ENCODE measurements around the gene TMEM238. TPM values are rescaled to one million over a fixed set of nuclear protein-coding genes. Genes with fewer than 3 reads are reported as not detected.

The TMEM238 gene
- total RNA-seq, 2 donors from 2014 or later = 7.5 to 11.7 TPM

DNA sequence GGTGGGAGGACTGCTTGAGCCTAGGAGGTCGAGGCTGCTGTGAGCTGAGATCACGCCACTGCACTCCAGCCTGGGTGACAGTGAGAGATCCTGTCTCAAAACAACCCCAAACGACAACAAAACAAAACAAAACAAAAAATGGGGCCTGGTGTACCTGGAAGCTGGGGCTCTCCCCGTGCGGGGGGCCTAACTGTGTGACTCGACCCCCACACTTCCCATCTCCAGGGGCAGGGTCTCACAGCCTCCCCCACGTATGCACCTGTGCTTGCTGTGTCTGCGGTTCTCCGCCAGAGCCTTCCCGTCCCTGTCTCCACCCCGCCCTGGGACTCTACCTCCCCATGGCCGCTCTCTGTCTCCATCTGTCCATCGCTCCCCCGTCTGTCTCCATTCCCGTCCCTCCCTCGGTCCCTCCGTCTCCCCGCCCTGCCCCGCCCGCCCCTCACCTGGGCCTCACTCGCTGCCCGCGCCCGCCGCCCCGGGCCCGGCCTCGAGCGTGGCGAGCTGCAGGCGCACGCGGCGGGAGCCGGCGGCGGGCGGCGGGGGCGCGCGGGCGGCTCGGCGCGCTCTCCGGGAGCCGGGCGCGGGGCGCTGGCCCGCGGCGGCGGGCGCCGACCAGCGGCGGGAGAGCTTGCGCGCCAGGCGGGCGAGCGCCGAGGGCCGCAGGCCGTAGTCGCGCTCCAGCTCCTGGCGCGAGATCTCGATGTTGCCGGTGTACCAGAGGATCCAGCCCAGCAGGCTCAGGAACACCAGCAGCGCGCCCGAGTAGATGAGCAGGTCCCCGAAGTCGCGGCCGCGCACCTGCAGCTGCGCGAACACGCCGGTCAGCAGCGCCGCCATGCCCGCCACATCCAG is 587 bp downstream of the TMEM238 start:
- DNase-seq (peak; percentile 72 to 75), ATAC-seq (replicated peaks in 1 of 2) (peak; percentile 37 to 40)
- H3K27me3 Mint-ChIP-seq (ENCODE audit: low read depth) = no peaks in the 10 kb centered on the region
- H3K9me3 Mint-ChIP-seq = peaks cover 0 to 2% of the 10 kb centered on the region in 2 donors
- peaks cover 55% of the 10 kb centered on the region for H3K4me1 Mint-ChIP-seq (ENCODE audit: low read depth)
- H3K27ac Mint-ChIP-seq = peak overlapping the region; percentile 90
- peak overlapping the region; percentile 91 to 92 for H3K4me3 Mint-ChIP-seq
- H3K36me3 Mint-ChIP-seq (ENCODE audit: insufficient read depth in 2 of 2) = peaks cover 14 to 24% of the 10 kb centered on the region in 2 donors

DNA sequence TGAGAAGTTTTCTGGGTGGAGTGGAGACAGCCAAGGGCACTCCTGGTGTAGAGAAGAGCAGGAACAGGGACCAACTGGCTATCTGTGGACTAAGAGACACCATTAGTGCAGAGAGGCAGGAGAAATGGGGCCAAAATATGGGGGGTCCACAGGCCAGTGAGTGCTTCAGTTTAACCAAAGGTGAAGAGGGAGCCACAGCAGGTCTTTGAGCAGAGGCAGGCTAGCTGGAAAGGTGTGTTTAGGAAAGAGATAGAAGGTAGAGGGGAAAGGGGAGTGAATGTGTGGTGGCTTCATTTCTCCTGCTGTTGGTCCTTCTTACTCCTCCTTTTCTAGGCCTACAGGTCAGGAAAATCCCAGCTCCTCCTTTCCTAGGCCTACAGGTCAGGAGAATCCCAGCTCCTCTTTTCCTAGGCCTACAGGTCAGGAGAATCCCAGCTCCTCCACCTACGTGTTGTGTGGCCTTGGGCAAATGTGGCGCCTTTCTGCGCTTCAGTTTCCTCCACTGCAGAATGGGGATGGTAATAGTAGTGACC is 1.5 kb downstream of the TMEM238 start:
- DNase-seq (no peak), ATAC-seq (replicated peaks in 1 of 2) (no peak)
- H3K27ac Mint-ChIP-seq = no peak overlapping the region
- peaks cover 46% of the 10 kb centered on the region for H3K4me1 Mint-ChIP-seq (ENCODE audit: low read depth)
- peaks cover 14 to 19% of the 10 kb centered on the region in 2 donors for H3K36me3 Mint-ChIP-seq (ENCODE audit: insufficient read depth in 2 of 2)
- peaks cover 0 to 2% of the 10 kb centered on the region in 2 donors for H3K9me3 Mint-ChIP-seq
- H3K4me3 Mint-ChIP-seq = peak overlapping the region; percentile 91 to 92
- H3K27me3 Mint-ChIP-seq (ENCODE audit: low read depth) = no peaks in the 10 kb centered on the region

DNA sequence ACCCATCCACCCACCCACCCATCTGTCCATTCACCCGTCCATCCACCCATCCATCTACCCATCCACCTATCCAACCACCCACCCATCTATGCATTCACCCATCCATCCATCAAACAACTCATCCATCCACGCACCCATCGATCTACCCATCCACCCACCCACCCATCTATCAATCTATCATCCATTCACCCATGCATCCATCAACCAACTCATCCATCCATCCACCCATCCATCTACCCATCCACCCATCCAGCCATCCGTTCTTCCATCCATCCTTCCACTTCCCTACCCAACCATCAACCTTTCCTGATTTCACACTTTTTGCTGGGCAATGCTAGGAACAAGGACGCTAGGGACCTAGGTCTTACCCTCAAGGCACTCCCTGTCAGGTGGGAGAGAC is 2.1 kb downstream of the TMEM238 start:
- H3K4me1 Mint-ChIP-seq (ENCODE audit: low read depth) = peaks cover 41% of the 10 kb centered on the region
- H3K9me3 Mint-ChIP-seq = peaks cover 0 to 2% of the 10 kb centered on the region in 2 donors
- peak overlapping the region; percentile 91 to 92 for H3K4me3 Mint-ChIP-seq
- H3K36me3 Mint-ChIP-seq (ENCODE audit: insufficient read depth in 2 of 2) = peaks cover 14 to 16% of the 10 kb centered on the region in 2 donors
- DNase-seq (no peak), ATAC-seq (replicated peaks in 1 of 2) (no peak)
- no peaks in the 10 kb centered on the region for H3K27me3 Mint-ChIP-seq (ENCODE audit: low read depth)
- no peak overlapping the region for H3K27ac Mint-ChIP-seq

DNA sequence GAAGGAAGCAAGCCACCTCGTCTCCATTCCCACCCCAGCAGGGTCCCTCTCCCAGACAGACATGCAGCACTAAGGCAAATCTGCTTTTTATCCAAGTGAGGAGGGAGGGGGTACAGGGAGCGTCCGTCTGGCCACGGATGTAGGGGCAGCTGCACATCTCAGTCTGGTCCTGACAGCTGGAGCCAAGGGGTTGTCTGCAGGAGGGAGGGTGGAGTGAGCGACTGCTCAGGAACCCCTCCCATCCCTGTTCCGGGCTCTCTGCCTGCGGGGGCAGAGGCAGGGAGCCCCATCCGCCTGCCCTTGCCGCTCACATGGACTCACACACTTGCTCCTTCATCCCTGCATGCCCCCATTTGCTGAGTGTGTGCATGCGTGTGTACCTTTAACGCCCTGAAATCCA is 4.9 kb downstream of the TMEM238 start:
- H3K27me3 Mint-ChIP-seq (ENCODE audit: low read depth) = no peaks in the 10 kb centered on the region
- H3K4me1 Mint-ChIP-seq (ENCODE audit: low read depth) = peaks cover 24% of the 10 kb centered on the region
- no peak overlapping the region for H3K4me3 Mint-ChIP-seq
- no peak overlapping the region for H3K27ac Mint-ChIP-seq
- peaks cover 0 to 2% of the 10 kb centered on the region in 2 donors for H3K9me3 Mint-ChIP-seq
- no peak for ATAC-seq (replicated peaks in 1 of 2)
- no peak for DNase-seq
- peaks cover 5 to 6% of the 10 kb centered on the region in 2 donors for H3K36me3 Mint-ChIP-seq (ENCODE audit: insufficient read depth in 2 of 2)

DNA sequence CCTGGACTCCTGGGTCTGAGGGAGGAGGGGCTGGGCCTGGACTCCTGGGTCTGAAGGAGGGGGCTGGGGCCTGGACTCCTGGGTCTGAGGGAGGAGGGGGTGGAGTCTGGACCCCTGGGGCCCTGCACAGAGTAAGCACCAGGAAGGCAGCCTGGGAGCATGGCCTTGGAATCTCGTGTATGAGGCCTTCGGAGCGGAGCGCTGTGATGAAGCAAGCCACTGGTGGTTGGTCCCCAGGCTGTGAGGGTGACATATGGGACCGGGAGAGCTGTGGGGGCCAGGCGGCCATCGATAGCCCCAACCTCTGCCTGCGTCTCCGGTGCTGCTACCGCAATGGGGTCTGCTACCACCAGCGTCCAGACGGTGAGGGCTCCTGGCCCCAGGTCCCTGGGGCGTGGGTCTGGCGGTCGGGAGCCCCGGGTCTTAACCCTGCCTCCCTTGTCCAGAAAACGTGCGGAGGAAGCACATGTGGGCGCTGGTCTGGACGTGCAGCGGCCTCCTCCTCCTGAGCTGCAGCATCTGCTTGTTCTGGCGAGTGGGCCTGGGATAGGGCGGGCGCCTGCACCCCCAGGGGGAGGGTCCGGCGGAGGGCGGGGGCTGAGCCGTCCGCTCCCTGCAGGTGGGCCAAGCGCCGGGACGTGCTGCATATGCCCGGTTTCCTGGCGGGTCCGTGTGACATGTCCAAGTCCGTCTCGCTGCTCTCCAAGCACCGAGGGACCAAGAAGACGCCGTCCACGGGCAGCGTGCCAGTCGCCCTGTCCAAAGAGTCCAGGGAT is 6.5 kb downstream of the TMEM238 start:
- no peak for ATAC-seq (replicated peaks in 1 of 2)
- Mint-ChIP-seq H3K4me1 (ENCODE audit: low read depth) (peaks cover 20% of the 10 kb centered on the region), H3K9me3 (peaks cover 0 to 2% of the 10 kb centered on the region in 2 donors), H3K4me3 (no peak overlapping the region), H3K36me3 (ENCODE audit: insufficient read depth in 2 of 2) (peaks cover 5 to 6% of the 10 kb centered on the region in 2 donors), H3K27ac (no peak overlapping the region), H3K27me3 (ENCODE audit: low read depth) (peaks cover 8% of the 10 kb centered on the region)
- DNase-seq = no peak

DNA sequence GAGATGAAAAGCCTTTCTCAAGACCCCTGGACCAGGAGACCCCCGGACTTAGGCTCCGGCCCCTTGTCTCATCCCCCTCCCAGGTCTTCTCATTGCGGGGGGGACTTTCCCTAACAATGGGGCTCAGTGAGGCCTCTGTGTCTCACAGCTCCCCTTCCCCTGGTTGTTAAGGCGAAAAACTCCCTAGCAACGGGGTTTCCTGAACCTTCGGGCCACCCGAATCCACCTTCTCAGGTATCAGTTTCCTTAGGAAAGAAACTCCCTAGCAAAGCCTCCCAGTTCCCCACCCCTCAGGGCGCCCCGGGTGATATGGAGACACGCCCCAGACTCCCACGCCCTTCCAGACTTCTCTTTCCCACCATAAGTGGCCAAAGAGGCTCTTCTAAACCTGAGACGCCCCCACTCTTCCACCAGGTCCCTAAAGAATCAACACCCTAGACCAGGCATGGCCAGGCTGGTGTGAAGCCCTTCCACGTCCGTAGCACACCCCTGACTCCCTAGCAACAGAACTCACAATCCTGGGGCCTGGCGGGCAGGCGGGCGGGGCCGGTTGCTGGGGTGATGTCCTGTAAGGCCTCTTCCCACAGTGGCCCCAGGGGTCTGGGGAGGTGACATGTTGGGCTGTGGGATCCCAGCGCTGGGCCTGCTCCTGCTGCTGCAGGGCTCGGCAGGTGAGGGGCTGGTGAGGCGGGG is 7.7 kb downstream of the TMEM238 start, which contains the start of gene TMEM190:
Gene TMEM190 (plus strand): TSS at position 586 of the 693 bp plus-strand sequence. CDS start 28 bp downstream, at position 614.
- H3K36me3 Mint-ChIP-seq (ENCODE audit: insufficient read depth in 2 of 2) = peaks cover 0 to under 1% of the 10 kb centered on the region in 2 donors
- H3K4me3 Mint-ChIP-seq = no peak within 1 kb of the TSS
- H3K9me3 Mint-ChIP-seq = no peaks in the 10 kb centered on the region
- H3K27ac Mint-ChIP-seq = no peak within 1 kb of the TSS
- no peak for ATAC-seq (replicated peaks in 1 of 2)
- H3K4me1 Mint-ChIP-seq (ENCODE audit: low read depth) = peaks cover 15% of the 10 kb centered on the region
- DNase-seq = no peak
- peaks cover 18% of the 10 kb centered on the region for H3K27me3 Mint-ChIP-seq (ENCODE audit: low read depth)

DNA sequence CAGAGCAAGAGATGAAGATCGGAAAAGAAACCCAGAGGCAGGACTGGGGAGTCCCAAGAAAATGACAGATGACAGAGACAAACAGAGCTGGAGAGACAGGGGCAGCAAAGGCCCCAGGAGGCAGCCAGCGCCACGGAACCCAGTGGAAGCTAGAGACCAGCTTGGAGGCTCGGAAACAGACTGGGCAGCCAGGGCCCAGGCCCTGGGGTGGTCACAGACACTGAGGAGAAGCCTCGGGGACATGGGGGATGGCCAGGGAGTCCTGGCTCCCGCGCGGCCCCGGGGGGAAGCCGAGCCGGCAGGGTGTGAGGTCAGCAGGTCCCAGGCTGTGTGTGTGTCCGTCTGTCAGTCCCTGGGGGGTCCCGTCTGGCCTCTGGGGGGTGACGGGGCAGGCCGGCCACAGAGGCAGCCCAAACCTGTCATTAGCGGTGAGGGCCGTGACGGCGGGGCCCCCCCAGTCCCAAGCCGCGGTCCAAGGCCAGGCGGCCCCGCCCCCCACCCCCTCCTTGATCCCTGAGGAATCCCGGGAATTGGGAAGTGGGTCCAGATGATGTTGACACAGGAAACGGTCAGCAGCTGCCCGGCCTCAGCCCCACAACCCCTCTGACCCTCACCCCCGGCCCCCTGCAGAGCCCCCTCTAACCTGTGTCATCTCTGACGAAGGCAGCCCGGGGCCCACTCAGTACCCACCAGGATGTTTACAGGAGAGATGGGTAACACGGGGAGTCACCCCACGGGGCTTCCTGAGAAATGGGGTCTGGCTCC is 9.9 kb downstream of the TMEM238 start:
- peaks cover 20% of the 10 kb centered on the region for H3K4me1 Mint-ChIP-seq (ENCODE audit: low read depth)
- H3K27me3 Mint-ChIP-seq (ENCODE audit: low read depth) = peaks cover 36% of the 10 kb centered on the region
- DNase-seq (no peak), ATAC-seq (replicated peaks in 1 of 2) (no peak)
- peaks cover 4 to 6% of the 10 kb centered on the region in 2 donors for H3K36me3 Mint-ChIP-seq (ENCODE audit: insufficient read depth in 2 of 2)
- H3K4me3 Mint-ChIP-seq = peak overlapping the region in 1 of 2 donors; percentile 38
- H3K9me3 Mint-ChIP-seq = no peaks in the 10 kb centered on the region
- no peak overlapping the region for H3K27ac Mint-ChIP-seq

DNA sequence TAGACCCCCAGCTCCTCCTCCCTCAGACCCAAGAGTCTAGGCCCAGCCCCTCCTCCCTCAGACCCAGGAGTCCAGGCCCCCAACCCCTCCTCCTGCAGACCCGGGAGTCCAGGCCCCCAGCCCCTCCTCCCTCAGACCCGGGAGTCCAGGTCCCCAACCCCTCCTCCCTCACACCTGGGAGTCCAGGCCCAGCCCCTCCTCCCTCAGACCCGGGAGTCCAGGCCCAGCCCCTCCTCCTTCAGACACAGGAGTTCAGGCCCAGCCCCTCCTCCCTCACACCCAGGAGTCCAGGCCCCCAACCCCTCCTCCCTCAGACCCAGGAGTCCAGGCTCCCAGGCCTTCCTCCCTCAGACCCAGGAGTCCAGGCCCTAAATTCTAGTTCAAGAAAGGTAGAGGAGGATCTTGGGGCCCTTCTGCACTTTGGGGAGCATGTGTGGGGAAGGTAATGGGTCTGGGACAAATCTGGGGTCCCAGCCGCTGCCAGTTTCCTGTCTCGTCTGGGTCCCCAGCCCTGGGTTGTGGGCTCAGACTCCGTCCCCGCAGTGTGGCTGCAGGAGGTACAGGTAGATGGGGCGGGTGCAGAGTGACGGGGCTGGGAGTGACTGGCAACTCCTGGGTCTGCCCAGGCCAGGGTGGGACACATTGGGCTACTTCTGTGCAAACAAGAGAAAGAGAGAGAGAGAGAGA is 10.6 kb downstream of the TMEM238 start:
- Mint-ChIP-seq H3K4me1 (ENCODE audit: low read depth) (peaks cover 19% of the 10 kb centered on the region), H3K4me3 (peak overlapping the region in 1 of 2 donors; percentile 38), H3K36me3 (ENCODE audit: insufficient read depth in 2 of 2) (peaks cover 4 to 6% of the 10 kb centered on the region in 2 donors), H3K27me3 (ENCODE audit: low read depth) (peaks cover 36% of the 10 kb centered on the region), H3K9me3 (no peaks in the 10 kb centered on the region), H3K27ac (no peak overlapping the region)
- no peak for DNase-seq
- no peak for ATAC-seq (replicated peaks in 1 of 2)

DNA sequence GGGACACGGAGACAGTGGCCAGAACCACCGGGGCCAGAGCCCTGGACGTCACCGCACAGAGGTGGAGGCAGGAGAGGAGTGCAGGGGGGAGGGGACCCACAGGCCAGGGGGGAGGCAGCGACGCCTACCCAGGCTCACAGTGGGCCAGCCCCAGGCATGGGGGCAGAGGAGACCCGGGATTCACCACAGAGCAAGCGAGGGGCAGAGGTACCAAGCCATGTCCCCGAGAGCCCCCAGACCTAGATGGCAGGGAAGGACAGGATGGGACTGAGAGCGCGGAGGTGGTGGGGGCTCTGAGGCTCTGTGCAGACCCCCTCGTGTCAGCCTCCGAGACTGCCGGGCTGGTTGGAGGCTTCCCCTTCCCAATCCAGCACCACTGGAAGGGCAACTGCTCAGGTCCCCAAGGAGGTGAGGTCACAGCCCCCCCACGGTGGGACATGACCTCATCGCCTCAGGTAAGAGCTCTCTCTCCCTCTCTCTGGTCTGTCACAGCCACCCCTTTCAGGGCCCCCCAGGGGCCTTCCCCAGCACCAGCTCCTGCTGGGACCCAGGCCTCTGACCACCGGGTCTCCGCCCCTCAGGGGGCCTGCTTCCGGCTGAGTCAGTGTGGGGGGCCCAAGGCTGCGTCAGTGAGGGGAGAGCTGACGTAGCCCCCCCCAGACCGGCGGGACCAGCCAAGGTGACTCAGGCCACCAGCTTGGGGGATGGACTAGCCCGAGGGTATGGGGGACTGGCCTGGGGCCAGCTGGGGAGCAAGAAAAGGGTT is 11.6 kb downstream of the TMEM238 start:
- ATAC-seq (replicated peaks in 1 of 2) = peak; percentile 78 to 79
- peak; percentile 69 to 76 for DNase-seq
- peaks cover 4 to 6% of the 10 kb centered on the region in 2 donors for H3K36me3 Mint-ChIP-seq (ENCODE audit: insufficient read depth in 2 of 2)
- H3K27ac Mint-ChIP-seq = no peak overlapping the region
- peaks cover 19% of the 10 kb centered on the region for H3K4me1 Mint-ChIP-seq (ENCODE audit: low read depth)
- peak overlapping the region; percentile 32 to 43 for H3K4me3 Mint-ChIP-seq
- no peaks in the 10 kb centered on the region for H3K9me3 Mint-ChIP-seq
- peaks cover 36% of the 10 kb centered on the region for H3K27me3 Mint-ChIP-seq (ENCODE audit: low read depth)

DNA sequence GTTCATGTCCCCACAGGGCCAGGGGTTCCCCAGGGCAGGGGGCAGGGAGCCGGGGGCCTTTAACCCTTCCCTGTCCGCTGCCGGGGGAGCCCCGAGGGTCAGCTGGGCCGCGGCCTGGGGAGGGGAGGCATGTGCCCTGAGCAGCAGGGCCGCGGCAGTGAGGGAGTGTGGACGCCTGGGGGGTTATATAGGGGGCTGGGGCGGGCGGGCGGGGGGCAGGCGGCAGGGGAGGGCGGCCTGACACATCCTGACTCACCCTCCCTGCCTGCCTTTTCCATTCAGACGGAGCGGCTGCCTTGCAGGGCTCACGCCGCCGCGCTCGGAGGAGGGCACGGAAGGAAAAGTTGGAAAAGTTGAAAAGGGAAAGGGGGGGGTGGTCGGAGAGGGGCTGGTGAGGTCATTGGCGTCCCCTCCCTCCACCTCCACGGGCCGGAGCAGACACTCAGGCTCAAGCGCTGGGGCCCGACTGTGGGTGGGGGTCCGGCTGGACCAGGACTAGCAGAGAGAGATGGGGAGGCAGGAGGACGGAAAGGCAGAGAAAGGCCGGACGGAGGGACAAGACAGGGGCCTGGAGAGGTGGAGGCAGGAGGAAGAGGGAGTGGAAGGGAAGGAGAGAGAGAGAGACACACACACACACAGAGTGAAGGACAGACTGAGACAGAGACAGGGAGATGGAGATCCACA is 13.6 kb downstream of the TMEM238 start, which contains the start of gene IL11:
Gene IL11 (minus strand): TSS at position 159 of the 684 bp plus-strand sequence. CDS start 153 bp downstream, at position 6.
- Mint-ChIP-seq H3K4me3 (peak within 1 kb of the TSS; percentile 83 to 90), H3K4me1 (ENCODE audit: low read depth) (peaks cover 19% of the 10 kb centered on the region), H3K27me3 (ENCODE audit: low read depth) (peaks cover 36% of the 10 kb centered on the region), H3K9me3 (no peaks in the 10 kb centered on the region), H3K27ac (no peak within 1 kb of the TSS), H3K36me3 (ENCODE audit: insufficient read depth in 2 of 2) (peaks cover 4 to 6% of the 10 kb centered on the region in 2 donors)
- DNase-seq = no peak
- ATAC-seq (replicated peaks in 1 of 2) = peak; percentile 5 to 8
